ENCODE measurements around the gene CYTH1. TPM values are rescaled to one million over a fixed set of nuclear protein-coding genes. Genes with fewer than 3 reads are reported as not detected.

Gene CYTH1
- total RNA-seq, 1 experiment from 2014 or later = 9.7 TPM

- H3K23ac ChIP-seq (ENCODE audit: insufficient read length, low read depth, low read length) = no peak overlapping the region
- Mint-ChIP-seq H3K9me3 (peaks cover 0 to 3% of the 10 kb centered on the region in 2 experiments; a peak in 1 of 5 replicates), H3K4me1 (peaks cover 18 to 19% of the 10 kb centered on the region in 2 experiments), H3K4me3 (no peak overlapping the region), H3K27ac (peak overlapping the region in 1 of 3 experiments; percentile 74; a peak in 2 of 7 replicates), H3K27me3 (ENCODE audit: low read depth) (no peaks in the 10 kb centered on the region; the same call in 1 of the 2 replicates), H3K36me3 (ENCODE audit: insufficient read depth in 1 of 3, low read depth in 3 of 3) (no peaks in the 10 kb centered on the region; a peak in 1 of 7 replicates)
- no peak overlapping the region for H3K27ac ChIP-seq (ENCODE audit: insufficient read length, low read depth, low read length)
- no peaks in the 10 kb centered on the region for H3K23me2 ChIP-seq (ENCODE audit: insufficient read length, low read depth, low read length, poor library complexity, severe bottlenecking)
- no peak overlapping the region for H3T11ph ChIP-seq (ENCODE audit: low read length)
- no peak overlapping the region for H2BK15ac ChIP-seq (ENCODE audit: low read depth, low read length)
- WGBS (ENCODE audit: extremely low coverage, insufficient read length, low lambda C conversion rate) = no CpG with 5 or more reads among the region's 23 CpGs
- no peak overlapping the region for H2BK120ac ChIP-seq (ENCODE audit: low read depth, low read length, poor library complexity, severe bottlenecking)
- no peaks in the 10 kb centered on the region for H3K27me3 ChIP-seq (ENCODE audit: insufficient read depth, low read length)
- no peak overlapping the region for H2AFZ ChIP-seq (ENCODE audit: low read length)
- H3K56ac ChIP-seq (ENCODE audit: insufficient read length, low read depth, low read length) = no peak overlapping the region
- no peaks in the 10 kb centered on the region for H3K79me1 ChIP-seq (ENCODE audit: insufficient read depth, low read depth, low read length, poor library complexity, severe bottlenecking)
- no peak for TF ChIP-seq CTCF (conservative IDR thresholded peaks at IDR 0.05)
- no peak for DNase-seq
- no peak overlapping the region for H2AK5ac ChIP-seq (ENCODE audit: insufficient read length, low read length)
- no peak overlapping the region for H3K18ac ChIP-seq (ENCODE audit: insufficient read length, low read depth, low read length)
- no peak overlapping the region for H2BK5ac ChIP-seq (ENCODE audit: insufficient read length, low read length)
- no peak overlapping the region for H2BK20ac ChIP-seq (ENCODE audit: low read depth, low read length, poor library complexity, severe bottlenecking)
- no peaks in the 10 kb centered on the region for H3K79me2 ChIP-seq (ENCODE audit: insufficient read depth, low read length)
- H4K91ac ChIP-seq (ENCODE audit: insufficient read length, low read depth, low read length) = no peak overlapping the region
- no peak overlapping the region for H3K14ac ChIP-seq (ENCODE audit: insufficient read depth, low read length)
- H2BK12ac ChIP-seq (ENCODE audit: insufficient read length, low read depth, low read length) = no peak overlapping the region
- no peak overlapping the region for H3K9ac ChIP-seq (ENCODE audit: extremely low read depth, insufficient read length, low read length)
- no peak overlapping the region for H3K4me2 ChIP-seq (ENCODE audit: insufficient read depth, insufficient read length, low read length)
- no peak overlapping the region for H3K4ac ChIP-seq (ENCODE audit: low read depth, low read length)
- no peak overlapping the region for H4K5ac ChIP-seq (ENCODE audit: insufficient read length, low read depth, low read length)
- no peaks in the 10 kb centered on the region for H4K20me1 ChIP-seq (ENCODE audit: control insufficient read depth, insufficient read depth, insufficient read length)
- no peaks in the 10 kb centered on the region for H3K4me1 ChIP-seq (ENCODE audit: insufficient read depth, low read length)
- no peak overlapping the region for H4K8ac ChIP-seq (replicated peaks; ENCODE audit: insufficient read length, low read depth, low read length)
- no peaks in the 10 kb centered on the region for H3K9me3 ChIP-seq (ENCODE audit: control insufficient read depth, low read depth, low read length)
Measured at GRCh38 chr17:78669975-78670518, 112.0 kb downstream of the CYTH1 start.
